ENCODE results near the gene LRP1.

Gene LRP1

GRCh38 chr12:57235017-57235727 lies 106.9 kb downstream of the LRP1 start:
- no peak overlapping the region for H3K27ac ChIP-seq (ENCODE audit: insufficient read depth, low read length, poor library complexity, severe bottlenecking)

GRCh38 chr12:57235728-57236131 lies 107.4 kb downstream of the LRP1 start:
- DNase-seq, result no peak
- H3K27ac ChIP-seq (ENCODE audit: insufficient read depth, low read length, poor library complexity, severe bottlenecking), result no peak overlapping the region
- peaks cover 16% of the 10 kb centered on the region for H3K27me3 ChIP-seq (replicated peaks; ENCODE audit: control insufficient read depth, insufficient read depth, low read length, poor library complexity, severe bottlenecking)
- peaks cover 30% of the 10 kb centered on the region for H3K36me3 ChIP-seq (ENCODE audit: control insufficient read depth, insufficient read depth, low read length)
- H3K9me3 ChIP-seq (ENCODE audit: control insufficient read depth, low read length), result no peaks in the 10 kb centered on the region
- H3K4me3 ChIP-seq (ENCODE audit: insufficient read depth, low read depth, low read length, poor library complexity, severe bottlenecking), result no peak overlapping the region
- peaks cover 45% of the 10 kb centered on the region for H3K4me1 ChIP-seq (ENCODE audit: control insufficient read depth, insufficient read depth, low read length, poor library complexity, severe bottlenecking)

More at GRCh38 chr12:57235017-57235727, 106.9 kb downstream of the LRP1 start:
- Histone ChIP-seq H3K36me3 (ENCODE audit: control insufficient read depth, insufficient read depth, low read length) (peaks cover 30% of the 10 kb centered on the region), H3K27me3 (replicated peaks; ENCODE audit: control insufficient read depth, insufficient read depth, low read length, poor library complexity, severe bottlenecking) (peaks cover 16% of the 10 kb centered on the region), H3K4me3 (ENCODE audit: insufficient read depth, low read depth, low read length, poor library complexity, severe bottlenecking) (no peak overlapping the region), H3K4me1 (ENCODE audit: control insufficient read depth, insufficient read depth, low read length, poor library complexity, severe bottlenecking) (peaks cover 47% of the 10 kb centered on the region), H3K9me3 (ENCODE audit: control insufficient read depth, low read length) (no peaks in the 10 kb centered on the region)
- DNase-seq, result no peak

GRCh38 chr12:57236201-57236924 lies 108.1 kb downstream of the LRP1 start:
- Histone ChIP-seq H3K36me3 (ENCODE audit: control insufficient read depth, insufficient read depth, low read length) (peaks cover 30% of the 10 kb centered on the region), H3K27me3 (replicated peaks; ENCODE audit: control insufficient read depth, insufficient read depth, low read length, poor library complexity, severe bottlenecking) (peaks cover 17% of the 10 kb centered on the region), H3K4me1 (ENCODE audit: control insufficient read depth, insufficient read depth, low read length, poor library complexity, severe bottlenecking) (peaks cover 48% of the 10 kb centered on the region), H3K4me3 (ENCODE audit: insufficient read depth, low read depth, low read length, poor library complexity, severe bottlenecking) (no peak overlapping the region), H3K27ac (ENCODE audit: insufficient read depth, low read length, poor library complexity, severe bottlenecking) (no peak overlapping the region), H3K9me3 (ENCODE audit: control insufficient read depth, low read length) (no peaks in the 10 kb centered on the region)
- DNase-seq, result no peak

GRCh38 chr12:57236925-57237595 lies 108.8 kb downstream of the LRP1 start:
- peaks cover 55% of the 10 kb centered on the region for H3K4me1 ChIP-seq (ENCODE audit: control insufficient read depth, insufficient read depth, low read length, poor library complexity, severe bottlenecking)
- peaks cover 23% of the 10 kb centered on the region for H3K36me3 ChIP-seq (ENCODE audit: control insufficient read depth, insufficient read depth, low read length)
- no peaks in the 10 kb centered on the region for H3K9me3 ChIP-seq (ENCODE audit: control insufficient read depth, low read length)
- H3K4me3 ChIP-seq (ENCODE audit: insufficient read depth, low read depth, low read length, poor library complexity, severe bottlenecking), result no peak overlapping the region
- H3K27me3 ChIP-seq (replicated peaks; ENCODE audit: control insufficient read depth, insufficient read depth, low read length, poor library complexity, severe bottlenecking), result peaks cover 23% of the 10 kb centered on the region
- no peak overlapping the region for H3K27ac ChIP-seq (ENCODE audit: insufficient read depth, low read length, poor library complexity, severe bottlenecking)
- DNase-seq, result no peak

- peaks cover 27% of the 10 kb centered on the region for H3K27me3 ChIP-seq (replicated peaks; ENCODE audit: control insufficient read depth, insufficient read depth, low read length, poor library complexity, severe bottlenecking)
- H3K9me3 ChIP-seq (ENCODE audit: control insufficient read depth, low read length), result no peaks in the 10 kb centered on the region
- no peak overlapping the region for H3K4me3 ChIP-seq (ENCODE audit: insufficient read depth, low read depth, low read length, poor library complexity, severe bottlenecking)
- no peak overlapping the region for H3K27ac ChIP-seq (ENCODE audit: insufficient read depth, low read length, poor library complexity, severe bottlenecking)
- peaks cover 18% of the 10 kb centered on the region for H3K36me3 ChIP-seq (ENCODE audit: control insufficient read depth, insufficient read depth, low read length)
- H3K4me1 ChIP-seq (ENCODE audit: control insufficient read depth, insufficient read depth, low read length, poor library complexity, severe bottlenecking), result peaks cover 60% of the 10 kb centered on the region
- no peak for DNase-seq
Observed at GRCh38 chr12:57237596-57237931, 109.3 kb downstream of the LRP1 start.

- no peak for DNase-seq
- Histone ChIP-seq H3K9me3 (ENCODE audit: control insufficient read depth, low read length) (no peaks in the 10 kb centered on the region), H3K4me3 (ENCODE audit: insufficient read depth, low read depth, low read length, poor library complexity, severe bottlenecking) (peak overlapping the region; percentile 83), H3K27me3 (replicated peaks; ENCODE audit: control insufficient read depth, insufficient read depth, low read length, poor library complexity, severe bottlenecking) (peaks cover 33% of the 10 kb centered on the region), H3K36me3 (ENCODE audit: control insufficient read depth, insufficient read depth, low read length) (peaks cover 11% of the 10 kb centered on the region), H3K27ac (ENCODE audit: insufficient read depth, low read length, poor library complexity, severe bottlenecking) (no peak overlapping the region), H3K4me1 (ENCODE audit: control insufficient read depth, insufficient read depth, low read length, poor library complexity, severe bottlenecking) (peaks cover 66% of the 10 kb centered on the region)
Observed at GRCh38 chr12:57237932-57238853, 109.9 kb downstream of the LRP1 start.

GRCh38 chr12:57238854-57239554 lies 110.7 kb downstream of the LRP1 start:
- peak; percentile 69 to 80 (median 77) for DNase-seq
- Histone ChIP-seq H3K9me3 (ENCODE audit: control insufficient read depth, low read length) (no peaks in the 10 kb centered on the region), H3K27me3 (replicated peaks; ENCODE audit: control insufficient read depth, insufficient read depth, low read length, poor library complexity, severe bottlenecking) (peaks cover 38% of the 10 kb centered on the region), H3K27ac (ENCODE audit: insufficient read depth, low read length, poor library complexity, severe bottlenecking) (no peak overlapping the region), H3K4me1 (ENCODE audit: control insufficient read depth, insufficient read depth, low read length, poor library complexity, severe bottlenecking) (peaks cover 74% of the 10 kb centered on the region), H3K36me3 (ENCODE audit: control insufficient read depth, insufficient read depth, low read length) (peaks cover 3% of the 10 kb centered on the region), H3K4me3 (ENCODE audit: insufficient read depth, low read depth, low read length, poor library complexity, severe bottlenecking) (peak overlapping the region; percentile 83)

- H3K4me1 ChIP-seq (ENCODE audit: control insufficient read depth, insufficient read depth, low read length, poor library complexity, severe bottlenecking), result peaks cover 74% of the 10 kb centered on the region
- H3K36me3 ChIP-seq (ENCODE audit: control insufficient read depth, insufficient read depth, low read length), result no peaks in the 10 kb centered on the region
- H3K9me3 ChIP-seq (ENCODE audit: control insufficient read depth, low read length), result no peaks in the 10 kb centered on the region
- H3K27ac ChIP-seq (ENCODE audit: insufficient read depth, low read length, poor library complexity, severe bottlenecking), result no peak overlapping the region
- H3K4me3 ChIP-seq (ENCODE audit: insufficient read depth, low read depth, low read length, poor library complexity, severe bottlenecking), result peak overlapping the region; percentile 83
- H3K27me3 ChIP-seq (replicated peaks; ENCODE audit: control insufficient read depth, insufficient read depth, low read length, poor library complexity, severe bottlenecking), result peaks cover 44% of the 10 kb centered on the region
- DNase-seq, result no peak
Observed at GRCh38 chr12:57239587-57240065, 111.3 kb downstream of the LRP1 start.

Measured in effector memory CD4-positive, alpha-beta T cell (primary cell).